GM21619 (cell line): ENCODE measurements around the gene PRPF18.

Experiments used
- ATAC-seq: cut with Tn5 transposase; IDR thresholded peaks from one replicate; pipeline ENCODE4 v1.9.1; 2021; ENCODE audit not compliant: unreplicated experiment

Gene PRPF18

DNA sequence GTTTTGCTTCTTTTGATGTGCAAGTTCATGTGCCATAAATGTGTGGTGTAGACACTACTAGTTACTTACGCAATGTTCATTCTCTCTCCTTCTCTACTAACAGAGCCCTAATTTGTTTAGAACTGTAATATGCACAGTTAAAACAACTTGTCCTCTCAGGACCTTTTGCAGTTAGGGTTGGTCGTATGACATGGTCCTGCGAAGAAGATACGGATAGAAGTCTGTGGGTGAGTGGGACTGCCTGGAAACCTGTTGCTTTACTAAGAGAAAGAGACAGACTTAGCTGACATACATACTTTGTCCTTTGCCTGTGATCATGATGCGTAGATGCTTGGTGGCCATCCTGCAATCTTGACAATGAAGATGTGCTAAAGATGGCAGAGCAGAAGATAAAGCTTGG, 51.1 kb downstream of the PRPF18 start:
- no peak for ATAC-seq

- no peak for ATAC-seq
Observed at GRCh38 chr10:13642293-13642692, 55.5 kb downstream of the PRPF18 start.

- no peak for ATAC-seq
Observed at GRCh38 chr10:13643016-13643415, 56.3 kb downstream of the PRPF18 start.

- ATAC-seq = no peak
Observed at GRCh38 chr10:13644866-13645265, 58.1 kb downstream of the PRPF18 start.

DNA sequence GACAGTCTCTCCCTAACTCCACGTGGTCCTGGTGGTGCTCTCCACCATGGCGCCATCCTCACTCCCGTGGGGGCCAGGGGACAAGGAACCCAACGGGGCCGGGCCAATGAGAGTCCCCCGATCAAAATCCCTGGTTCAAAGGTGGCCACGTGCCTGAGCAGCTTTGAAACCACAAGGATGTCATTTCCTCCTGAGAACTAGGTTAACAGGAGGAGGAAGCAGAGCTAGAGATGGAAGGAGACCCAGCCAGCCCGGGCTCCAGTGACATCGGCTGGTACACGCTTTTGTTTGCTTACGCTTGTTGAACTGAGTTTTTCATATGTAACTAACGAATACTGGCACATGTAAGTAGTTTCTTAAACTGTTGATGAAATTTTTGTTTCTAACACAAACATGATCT, 61.7 kb downstream of the PRPF18 start:
- no peak for ATAC-seq

GRCh38 chr10:13649844-13650520, 63.2 kb downstream of the PRPF18 start:
- ATAC-seq = no peak

DNA sequence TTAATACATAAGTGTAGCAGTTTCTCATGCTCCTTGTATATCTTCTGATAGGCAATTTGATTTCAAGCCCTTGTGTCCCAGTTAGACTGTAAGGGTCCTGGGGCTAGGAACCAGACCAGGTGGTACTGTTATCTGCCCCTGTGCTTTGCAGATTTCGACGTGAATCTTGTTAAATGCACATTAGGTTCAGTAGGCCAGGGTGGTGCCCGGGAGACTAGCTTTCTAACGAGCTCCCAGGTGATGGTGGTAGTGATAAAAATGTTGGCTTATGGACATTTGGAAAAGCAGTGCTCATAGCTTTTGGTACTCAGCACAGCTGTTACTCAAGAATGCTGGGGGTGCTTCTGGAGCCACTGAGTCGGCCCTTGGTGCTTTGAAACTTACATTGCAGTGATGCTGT, 64.2 kb downstream of the PRPF18 start:
- no peak for ATAC-seq

DNA sequence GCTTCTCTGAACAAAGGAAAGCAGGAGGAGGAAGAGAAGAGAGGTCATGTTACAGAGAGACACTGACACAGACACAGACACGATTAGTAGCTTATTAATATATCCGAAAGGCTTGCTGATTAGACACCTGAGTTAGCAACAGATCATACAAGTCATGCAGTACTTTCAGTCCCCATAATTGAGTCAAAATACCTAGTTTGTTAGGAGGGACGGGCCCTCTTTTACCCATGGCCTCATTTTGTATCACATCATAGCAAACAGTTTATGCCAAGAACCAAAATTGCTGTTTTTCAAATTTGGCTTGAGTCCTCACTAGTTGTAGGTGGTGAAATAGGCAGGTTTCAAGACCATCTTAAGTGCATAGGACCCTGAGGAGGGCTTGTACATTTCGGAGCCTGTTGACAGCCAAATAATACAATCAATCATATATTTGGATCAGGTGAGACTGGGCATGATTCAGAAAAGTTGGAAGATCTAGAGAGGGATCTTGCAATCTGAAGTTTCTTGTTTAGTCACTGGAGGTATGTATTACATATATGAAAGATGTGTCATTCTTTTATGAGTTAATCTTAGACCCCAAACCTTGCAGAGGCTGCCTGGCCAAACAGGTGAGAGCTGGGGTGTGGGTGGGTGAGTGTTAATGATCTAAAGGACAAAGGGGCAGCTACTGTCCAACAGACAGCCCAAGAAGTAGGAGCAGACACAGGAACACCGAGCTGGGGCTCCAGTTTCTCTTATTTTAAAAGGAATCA, 65.4 kb downstream of the PRPF18 start:
- ATAC-seq = no peak

- ATAC-seq = no peak
Observed at GRCh38 chr10:13652860-13653259, 66.1 kb downstream of the PRPF18 start.

GRCh38 chr10:13654118-13654830, 67.5 kb downstream of the PRPF18 start:
- ATAC-seq = no peak

- no peak for ATAC-seq
Observed at GRCh38 chr10:13654846-13655245, 68.1 kb downstream of the PRPF18 start.

GRCh38 chr10:13656337-13657100, 69.8 kb downstream of the PRPF18 start:
- ATAC-seq = no peak

GRCh38 chr10:13657101-13657680, 70.4 kb downstream of the PRPF18 start:
- ATAC-seq = no peak

DNA sequence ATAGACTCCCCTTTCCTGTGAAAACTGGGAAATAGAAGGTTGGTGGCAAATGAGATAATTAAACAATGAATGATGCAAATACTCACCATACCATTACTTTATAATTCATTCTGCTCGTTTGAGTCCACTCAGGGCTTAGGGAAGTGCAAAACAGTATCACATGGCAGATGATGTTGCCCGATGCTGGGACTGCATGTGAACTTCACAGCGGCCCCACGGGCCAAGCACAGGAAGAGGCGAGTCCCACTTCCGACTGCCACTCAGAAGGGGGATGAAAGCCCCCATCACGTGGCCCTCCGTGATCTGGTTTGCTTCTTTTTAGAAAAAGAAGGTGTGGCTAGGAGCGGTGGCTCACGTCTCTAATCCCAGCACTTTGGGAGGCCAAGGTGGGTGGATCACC, 71.5 kb downstream of the PRPF18 start:
- no peak for ATAC-seq

DNA sequence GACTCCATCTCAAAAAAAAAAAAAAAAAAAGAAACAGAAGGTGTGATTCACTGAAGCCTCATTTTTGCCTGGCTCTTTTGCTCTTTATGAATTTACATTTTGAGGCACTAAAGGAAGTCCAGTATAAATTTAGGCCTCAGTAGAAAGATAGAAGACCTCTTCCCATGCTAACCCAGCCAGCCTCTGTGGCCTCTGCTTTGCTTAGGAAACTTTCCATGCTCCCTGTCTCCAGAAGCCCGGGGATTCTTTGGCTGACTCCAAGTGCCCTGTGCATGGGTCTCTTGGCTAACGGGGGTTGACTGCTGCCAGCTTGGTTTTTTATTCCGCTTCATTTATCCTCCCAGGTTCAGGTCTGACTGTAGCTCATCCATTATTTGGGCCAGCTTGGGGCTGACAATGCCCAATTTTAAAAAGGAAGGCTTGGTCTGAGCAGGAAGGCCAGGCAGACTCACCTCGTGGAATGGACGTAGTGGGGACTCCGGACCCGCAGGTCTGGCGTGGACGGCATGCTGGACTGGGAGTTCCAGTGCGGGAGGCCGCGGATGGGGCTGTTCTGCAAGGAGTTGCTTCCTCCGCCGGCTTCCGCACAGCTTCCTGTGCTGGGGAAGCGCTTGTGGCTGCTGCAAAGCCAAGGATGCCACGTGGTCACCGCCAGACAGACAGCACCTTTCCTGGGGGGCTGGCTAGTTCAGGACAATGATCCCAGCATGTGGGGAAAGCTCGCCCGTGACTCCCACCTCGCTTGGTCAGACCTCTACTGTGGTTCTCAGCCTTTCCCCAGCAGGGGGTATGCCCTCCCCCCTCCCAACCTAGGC, 72.3 kb downstream of the PRPF18 start:
- ATAC-seq = no peak

GRCh38 chr10:13659887-13660550, 73.3 kb downstream of the PRPF18 start:
- ATAC-seq = no peak

DNA sequence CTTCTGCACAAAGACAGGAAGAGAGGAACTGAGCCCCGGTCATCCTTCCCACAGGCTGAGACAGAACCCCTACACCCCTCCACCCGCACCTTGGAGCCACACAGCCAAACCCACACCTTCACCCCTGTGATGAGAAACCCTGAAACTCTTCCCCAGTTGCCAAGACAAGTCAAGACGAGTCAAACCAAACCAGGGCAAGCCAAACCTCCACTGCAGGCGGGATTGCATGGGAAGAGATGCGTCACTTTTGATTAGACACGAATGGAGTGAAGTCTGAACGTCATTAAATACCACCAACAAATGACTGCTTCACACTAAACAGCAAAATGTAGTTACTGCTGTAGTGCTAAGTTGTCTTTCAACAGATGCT, 73.8 kb downstream of the PRPF18 start:
- ATAC-seq = no peak

GRCh38 chr10:13661256-13661655, 74.5 kb downstream of the PRPF18 start:
- no peak for ATAC-seq

GRCh38 chr10:13665516-13666262, 78.9 kb downstream of the PRPF18 start:
- no peak for ATAC-seq
